22Rv1 (cell line): Measurements from ENCODE around the gene BMP7.

ENCODE experiments used
- H3K27ac ChIP-seq: fragments of 450-650 bp; 2 replicates; pipeline ENCODE4 v1.5.1; 2017
- ZFX ChIP-seq: fragments of 450-650 bp; IDR thresholded peaks from 2 replicates; pipeline ENCODE4 v1.6.1; 2017; ENCODE audit warnings: antibody characterized with exemption, borderline replicate concordance
- TF ChIP-seq, protein P1 (sequence below): fragments of 450-650 bp; IDR thresholded peaks from 2 replicates; pipeline ENCODE4 v1.5.1; 2017; ENCODE audit warnings: mild to moderate bottlenecking

BMP7 gene

DNA sequence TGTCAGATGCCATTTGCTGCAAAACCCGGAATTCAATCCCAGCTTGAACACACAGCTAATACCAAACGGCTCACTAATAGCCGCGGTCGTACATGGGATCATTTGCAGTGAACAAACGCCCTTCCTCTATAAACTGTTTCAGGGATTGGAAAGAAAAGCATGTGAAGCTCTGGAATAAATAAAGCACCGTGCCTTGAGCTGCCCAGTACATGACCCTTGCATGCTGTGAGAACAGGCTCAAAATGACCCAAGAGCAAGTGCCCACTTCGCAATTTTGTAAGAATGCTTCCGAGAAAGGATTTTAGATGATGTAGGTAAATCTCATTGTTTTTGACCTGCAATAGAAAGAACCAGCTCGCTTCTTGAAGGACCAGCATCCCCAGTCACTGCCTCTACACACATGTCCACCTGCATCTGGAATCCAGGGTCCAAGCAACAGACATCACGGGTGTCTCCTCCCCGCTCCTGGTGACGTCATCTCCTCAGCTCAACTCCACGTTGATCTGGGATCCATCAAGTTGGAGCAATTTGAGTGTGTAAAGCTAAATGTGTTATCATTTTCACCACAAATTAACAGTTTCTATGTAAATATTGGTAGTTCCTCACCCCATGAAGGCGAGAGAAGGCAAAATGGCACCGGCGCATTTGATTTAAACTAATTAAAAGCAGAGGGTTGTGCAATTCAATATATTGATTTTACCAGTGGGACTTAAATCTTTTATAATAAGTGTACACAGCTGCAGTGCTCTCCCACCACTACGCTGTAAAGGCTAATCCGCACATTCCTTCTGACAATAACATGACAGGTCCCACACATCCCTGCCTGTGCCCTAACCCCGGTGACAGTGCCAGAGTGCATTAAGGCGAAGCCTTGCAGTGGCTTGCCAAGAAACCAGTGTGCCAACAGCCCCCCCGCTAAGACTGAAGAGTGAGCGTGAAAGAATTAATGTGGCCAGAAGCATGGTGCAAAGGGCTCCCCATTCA, 6.2 kb downstream of the BMP7 start:
- H3K27ac ChIP-seq = no peak overlapping the region
- TF ChIP-seq, protein P1, sequence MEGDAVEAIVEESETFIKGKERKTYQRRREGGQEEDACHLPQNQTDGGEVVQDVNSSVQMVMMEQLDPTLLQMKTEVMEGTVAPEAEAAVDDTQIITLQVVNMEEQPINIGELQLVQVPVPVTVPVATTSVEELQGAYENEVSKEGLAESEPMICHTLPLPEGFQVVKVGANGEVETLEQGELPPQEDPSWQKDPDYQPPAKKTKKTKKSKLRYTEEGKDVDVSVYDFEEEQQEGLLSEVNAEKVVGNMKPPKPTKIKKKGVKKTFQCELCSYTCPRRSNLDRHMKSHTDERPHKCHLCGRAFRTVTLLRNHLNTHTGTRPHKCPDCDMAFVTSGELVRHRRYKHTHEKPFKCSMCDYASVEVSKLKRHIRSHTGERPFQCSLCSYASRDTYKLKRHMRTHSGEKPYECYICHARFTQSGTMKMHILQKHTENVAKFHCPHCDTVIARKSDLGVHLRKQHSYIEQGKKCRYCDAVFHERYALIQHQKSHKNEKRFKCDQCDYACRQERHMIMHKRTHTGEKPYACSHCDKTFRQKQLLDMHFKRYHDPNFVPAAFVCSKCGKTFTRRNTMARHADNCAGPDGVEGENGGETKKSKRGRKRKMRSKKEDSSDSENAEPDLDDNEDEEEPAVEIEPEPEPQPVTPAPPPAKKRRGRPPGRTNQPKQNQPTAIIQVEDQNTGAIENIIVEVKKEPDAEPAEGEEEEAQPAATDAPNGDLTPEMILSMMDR = no peak

DNA sequence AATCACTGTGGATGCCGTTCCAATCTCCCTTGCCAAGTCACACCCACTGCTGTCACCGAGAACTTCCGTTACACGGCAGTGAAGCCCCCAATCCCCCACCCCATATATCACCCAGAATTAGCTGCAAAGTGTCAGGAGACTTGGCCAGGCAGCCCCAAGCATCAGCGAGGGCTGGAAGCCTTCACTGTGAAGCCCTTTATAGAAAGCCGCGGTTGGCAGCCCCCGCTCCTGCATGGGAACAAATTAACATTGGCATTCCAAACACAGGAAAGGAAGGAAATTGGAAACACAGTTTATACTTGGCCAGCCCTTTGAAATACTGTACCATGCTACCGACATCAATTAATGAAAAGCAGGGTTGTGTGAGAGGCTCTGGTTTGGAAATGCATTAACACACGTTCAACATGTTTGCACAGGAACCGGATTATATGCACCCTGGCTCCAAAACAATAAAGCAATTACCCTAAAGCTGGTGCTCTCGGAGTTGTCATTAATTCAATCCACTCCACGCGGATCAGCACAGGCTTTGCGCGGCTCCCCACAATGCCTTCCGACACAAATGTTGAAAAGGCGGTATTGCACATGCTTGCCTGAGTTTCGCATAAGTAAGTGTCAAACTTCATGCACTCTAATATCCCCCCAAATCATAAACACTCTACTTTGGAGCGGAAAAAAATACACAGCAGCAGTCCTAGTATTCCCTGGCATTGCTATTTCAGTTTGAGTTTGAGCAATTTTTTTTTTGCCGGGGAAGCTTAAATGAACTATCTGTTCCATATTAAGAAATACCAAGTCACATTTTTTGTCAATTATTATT, 7.1 kb downstream of the BMP7 start:
- no peak overlapping the region for H3K27ac ChIP-seq
- TF ChIP-seq, protein P1 = no peak
- TF ChIP-seq ZFX = no peak

DNA sequence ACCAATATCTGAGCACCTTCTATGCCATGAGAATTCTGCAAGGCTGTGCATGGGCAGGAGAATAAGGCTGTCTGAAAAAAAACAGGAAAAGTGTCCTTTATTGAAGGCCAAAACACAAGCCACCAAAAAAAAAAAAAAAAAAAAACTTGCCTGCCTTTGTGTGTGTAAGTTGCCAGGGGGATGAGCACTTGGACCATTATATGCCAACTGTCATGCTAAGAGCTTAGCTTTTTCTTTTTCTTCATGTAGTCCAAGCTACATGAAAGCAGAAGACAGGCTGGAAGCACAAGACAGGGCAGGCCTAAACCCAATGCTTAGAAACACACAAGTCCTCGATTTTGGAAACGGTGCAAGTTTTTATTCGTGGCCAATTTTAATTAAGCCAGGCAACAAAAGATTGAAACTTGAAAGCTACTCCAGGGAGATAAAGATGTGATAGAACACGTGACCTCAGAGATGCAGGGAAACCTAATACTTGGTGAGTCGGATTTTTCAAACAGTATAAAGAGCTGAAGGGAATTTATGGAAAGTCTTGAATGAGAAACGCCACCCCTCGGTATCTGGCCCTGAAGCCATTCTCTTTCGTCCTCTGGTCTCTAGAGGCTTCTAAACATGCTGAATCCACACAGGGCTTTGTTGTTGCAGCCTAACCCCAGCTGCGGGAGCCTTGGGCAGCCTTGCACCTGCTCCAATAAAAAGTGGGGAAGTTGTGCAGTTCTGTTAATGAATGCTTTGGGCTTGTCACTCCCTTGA, 8.6 kb downstream of the BMP7 start:
- no peak overlapping the region for H3K27ac ChIP-seq
- no peak for TF ChIP-seq ZFX
- TF ChIP-seq, protein P1 = no peak

DNA sequence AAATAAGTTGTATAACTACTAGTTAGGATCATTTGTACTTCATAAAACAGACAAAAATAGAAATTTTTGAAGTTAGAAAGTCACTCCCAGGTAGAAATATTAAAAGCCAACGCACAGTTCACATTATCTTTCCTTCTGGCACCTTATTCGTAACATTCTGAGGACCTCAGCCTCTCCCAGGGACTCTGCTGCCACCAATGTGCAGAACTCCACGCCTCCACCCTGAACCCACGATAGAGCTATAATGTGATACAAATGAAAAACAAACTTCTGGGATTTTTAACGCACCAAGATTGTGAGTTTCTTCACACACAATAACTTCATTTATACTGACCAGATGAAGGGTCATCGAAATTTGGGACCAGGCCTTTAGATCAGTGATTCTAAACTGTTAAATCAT, 9.5 kb downstream of the BMP7 start:
- H3K27ac ChIP-seq = no peak overlapping the region
- TF ChIP-seq, protein P1 = no peak
- TF ChIP-seq ZFX = no peak

DNA sequence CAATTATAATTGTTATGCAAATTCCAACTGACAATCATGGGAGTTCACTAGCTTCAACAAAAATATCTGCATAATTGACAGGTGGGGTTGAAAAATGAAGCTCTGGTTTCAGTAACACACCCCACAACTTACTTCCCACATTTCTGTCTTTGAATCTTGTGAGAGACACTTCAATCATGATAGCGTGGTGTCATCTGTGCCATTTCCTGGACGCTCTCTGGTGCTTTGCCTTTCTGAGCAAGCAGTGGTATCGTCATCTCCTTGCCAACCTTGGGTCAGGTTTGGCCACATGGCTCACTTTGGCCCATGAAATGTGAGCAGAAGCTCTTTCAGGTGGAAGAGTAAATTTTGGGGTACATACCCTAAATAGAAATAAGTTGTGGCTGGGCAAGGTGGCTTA, 10.2 kb downstream of the BMP7 start:
- TF ChIP-seq, protein P1 = no peak
- TF ChIP-seq ZFX = no peak
- H3K27ac ChIP-seq = no peak overlapping the region

DNA sequence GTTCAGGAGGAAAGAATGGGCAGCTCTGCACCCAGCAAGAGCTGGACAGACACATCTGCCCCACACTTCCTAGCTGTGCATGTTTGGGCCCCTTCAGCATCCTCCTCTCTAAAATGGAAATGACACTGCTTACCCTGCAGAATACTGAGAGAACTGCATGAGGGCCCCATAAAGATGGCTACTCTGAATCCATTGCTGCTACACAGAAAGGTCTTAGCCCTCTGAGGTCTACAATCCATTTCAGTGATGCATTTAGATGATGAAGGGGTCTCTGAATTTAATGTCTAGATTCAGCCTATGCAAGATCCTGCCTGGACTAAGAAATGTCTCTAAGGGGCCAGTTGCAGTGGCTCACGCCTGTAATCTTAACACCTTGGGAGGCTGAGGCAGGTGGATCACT, 11.3 kb downstream of the BMP7 start:
- H3K27ac ChIP-seq = no peak overlapping the region
- TF ChIP-seq, protein P1 = no peak
- TF ChIP-seq ZFX = no peak
